NCI-H345 treated with DMSO at 0.1 percent for 48 hours (cell line): ENCODE measurements around the gene VLDLR.
"Not testable (repeated sequence)": the region's sequence is repeated elsewhere in the genome, so short reads cannot be mapped to it uniquely, and the experiment has no call there.

Experiments used
- DNase-seq: peaks from one replicate; lab custom pipeline; 2025; ENCODE audit not compliant: unreplicated experiment; lab: John Stamatoyannopoulos, UW

The VLDLR gene

DNA sequence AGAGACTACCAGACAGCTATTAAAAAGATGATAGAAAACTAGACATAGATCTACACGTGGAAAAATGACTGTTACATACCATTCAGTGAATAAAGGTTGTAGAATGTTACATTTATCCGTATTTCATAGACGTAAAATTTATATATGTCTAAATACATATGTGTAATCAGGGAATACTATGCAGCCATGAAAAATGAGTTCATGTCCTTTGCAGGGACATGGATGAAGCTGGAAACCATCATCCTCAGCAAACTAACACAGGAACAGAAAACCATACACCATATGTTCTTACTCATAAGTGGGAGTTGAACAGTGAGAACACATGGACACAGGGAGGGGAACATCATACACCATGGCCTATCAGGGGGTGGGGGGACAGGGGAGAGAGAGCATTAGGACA lies 85.7 kb downstream of the VLDLR start:
- not testable (repeated sequence) for DNase-seq
